B cell (primary cell): ENCODE results near the gene VPS51.

ENCODE experiments used
- CTCF ChIP-seq: fragments of 200-600 bp; IDR thresholded peaks from one replicate; pipeline ENCODE4 v1.8.0; 2022; ENCODE audit warnings: antibody characterized with exemption, mild to moderate bottlenecking
- EZH2 ChIP-seq: IDR thresholded peaks from 2 replicates; pipeline ENCODE4 v1.6.1; 2012; ENCODE audit warnings: borderline replicate concordance, low read depth, mild to moderate bottlenecking, moderate library complexity, low read length; ENCODE audit not compliant: insufficient read depth, poor library complexity, severe bottlenecking

GRCh38 chr11:65119670-65119995 is 23.6 kb downstream of the VPS51 start:
- TF ChIP-seq CTCF: no peak
- TF ChIP-seq EZH2: no peak
